HEK293 (cell line): ENCODE results near the gene CDC27.

Source experiments
- CTCF ChIA-PET: fragments of 350-600 bp; formaldehyde crosslinking; extraction: SDS; loops from one replicate; lab custom pipeline; 2021; ENCODE audit warnings: antibody characterized with exemption; lab: Yijun Ruan, JAX
- POLR2A ChIA-PET: fragments of 300-600 bp; formaldehyde crosslinking; extraction: SDS; loops from one replicate; lab custom pipeline; 2020; ENCODE audit warnings: antibody characterized with exemption, inconsistent platforms; lab: Yijun Ruan, JAX
- H3K27ac ChIP-seq: fragments of 200-500 bp; sonication (Bioruptor generic); 2 replicates; pipeline ENCODE4 v1.5.1; 2014; ENCODE audit warnings: low read depth, low read length, control low read depth, inconsistent platforms; ENCODE audit errors: extremely low read depth
- H3K36me3 ChIP-seq, 2 experiments: fragments of 200-500 bp in 1 of 2; sonication (Bioruptor generic) in 1 of 2; 1 replicate in 1 of 2; 2 replicates in 1 of 2; pipeline ENCODE4 v1.5.1; 2014 to 2017; ENCODE audit warnings: inconsistent platforms in 2 of 2, low read length in 2 of 2; ENCODE audit not compliant: control insufficient read depth in 2 of 2, insufficient read depth in 1 of 2
- H3K4me1 ChIP-seq: fragments of 200-500 bp; sonication (Bioruptor generic); 2 replicates; pipeline ENCODE4 v1.5.1; 2014; ENCODE audit warnings: mild to moderate bottlenecking, low read length, inconsistent platforms; ENCODE audit not compliant: control insufficient read depth, insufficient read depth
- H3K4me3 ChIP-seq: 2 replicates; pipeline ENCODE4 v1.5.1; 2011; ENCODE audit warnings: low read depth, mild to moderate bottlenecking, control low read depth, low read length, moderate library complexity
- H3K9me3 ChIP-seq: fragments of 200-500 bp; sonication (Bioruptor generic); 2 replicates; pipeline ENCODE4 v1.5.1; 2014; ENCODE audit warnings: low read depth, low read length, inconsistent platforms; ENCODE audit not compliant: control insufficient read depth, insufficient read depth
- ELK4 ChIP-seq: IDR thresholded peaks from 2 replicates; pipeline ENCODE4 v1.6.1; 2011; ENCODE audit warnings: mild to moderate bottlenecking, low read depth, low read length, borderline replicate concordance
- GLI2 ChIP-seq: fragments of 450-650 bp; formaldehyde crosslinking; IDR thresholded peaks from 2 replicates; pipeline ENCODE4; 2017; ENCODE audit warnings: missing biosample characterization, missing genetic modification characterization, low read depth, borderline replicate concordance
- INSM2 ChIP-seq: fragments of 450-650 bp; formaldehyde crosslinking; IDR thresholded peaks from 2 replicates; pipeline ENCODE4 v1.5.1; 2016; ENCODE audit warnings: missing biosample characterization, missing genetic modification characterization
- PRDM4 ChIP-seq: fragments of 450-650 bp; formaldehyde crosslinking; IDR thresholded peaks from 2 replicates; pipeline ENCODE4 v1.5.1; 2017; ENCODE audit warnings: missing biosample characterization, missing genetic modification characterization
- RBAK ChIP-seq: fragments of 450-650 bp; formaldehyde crosslinking; IDR thresholded peaks from 2 replicates; pipeline ENCODE4 v1.5.1; 2016; ENCODE audit warnings: missing biosample characterization, missing genetic modification characterization
- ZBTB6 ChIP-seq: fragments of 450-650 bp; formaldehyde crosslinking; IDR thresholded peaks from 2 replicates; pipeline ENCODE4 v1.5.1; 2017; ENCODE audit warnings: missing biosample characterization, missing genetic modification characterization
- ZFP3 ChIP-seq: fragments of 450-650 bp; formaldehyde crosslinking; IDR thresholded peaks from 2 replicates; pipeline ENCODE4 v1.5.1; 2016; ENCODE audit warnings: low read depth, missing biosample characterization, missing genetic modification characterization
- ZIC2 ChIP-seq: fragments of 450-650 bp; formaldehyde crosslinking; IDR thresholded peaks from 2 replicates; pipeline ENCODE4 v1.5.1; 2016; ENCODE audit warnings: missing biosample characterization, missing genetic modification characterization
- ZNF112 ChIP-seq: fragments of 450-650 bp; formaldehyde crosslinking; IDR thresholded peaks from 2 replicates; pipeline ENCODE4 v1.5.0; 2017; ENCODE audit warnings: missing biosample characterization, missing genetic modification characterization
- ZNF157 ChIP-seq: fragments of 450-650 bp; formaldehyde crosslinking; IDR thresholded peaks from 2 replicates; pipeline ENCODE4 v1.5.1; 2016; ENCODE audit warnings: missing biosample characterization, missing genetic modification characterization
- ZNF433 ChIP-seq: fragments of 450-650 bp; formaldehyde crosslinking; IDR thresholded peaks from 2 replicates; pipeline ENCODE4 v1.5.1; 2016; ENCODE audit warnings: missing biosample characterization, missing genetic modification characterization, low read depth
- ZNF48 ChIP-seq: fragments of 450-650 bp; formaldehyde crosslinking; IDR thresholded peaks from 2 replicates; pipeline ENCODE4 v1.5.1; 2016; ENCODE audit warnings: missing biosample characterization, missing genetic modification characterization
- ZNF529 ChIP-seq: fragments of 450-650 bp; formaldehyde crosslinking; IDR thresholded peaks from 2 replicates; pipeline ENCODE4 v1.5.1; 2017; ENCODE audit warnings: missing genetic modification characterization, missing biosample characterization; ENCODE audit not compliant: insufficient replicate concordance
- ZNF585B ChIP-seq: fragments of 450-650 bp; formaldehyde crosslinking; IDR thresholded peaks from 2 replicates; pipeline ENCODE4 v1.5.1; 2016; ENCODE audit warnings: missing biosample characterization, missing genetic modification characterization
- ZNF600 ChIP-seq: fragments of 450-650 bp; formaldehyde crosslinking; IDR thresholded peaks from 2 replicates; pipeline ENCODE4 v1.5.1; 2016; ENCODE audit warnings: missing biosample characterization, missing genetic modification characterization

CDC27 gene

GRCh38 chr17:47119746-47120520 lies 69.2 kb downstream of the CDC27 start:
- H3K4me1 ChIP-seq: no peaks in the 10 kb centered on the region
- CTCF ChIA-PET: no interaction called here
- peaks cover 47 to 68% of the 10 kb centered on the region in 2 experiments for H3K36me3 ChIP-seq

GRCh38 chr17:47117386-47117785 lies 71.7 kb downstream of the CDC27 start:
- no peak overlapping the region for H3K27ac ChIP-seq
- H3K4me1 ChIP-seq: no peaks in the 10 kb centered on the region
- no peaks in the 10 kb centered on the region for H3K9me3 ChIP-seq
- POLR2A ChIA-PET: no interaction called here
- H3K4me3 ChIP-seq: no peak overlapping the region
- H3K36me3 ChIP-seq: peaks cover 23 to 45% of the 10 kb centered on the region in 2 experiments
- TF ChIP-seq ZFP3 (tag by site-specific recombination): no peak
- no peak for TF ChIP-seq ZIC2 (tag by site-specific recombination)
- no peak for TF ChIP-seq ELK4
- no peak for TF ChIP-seq ZNF585B (tag by site-specific recombination)
- TF ChIP-seq ZNF48 (tag by site-specific recombination): no peak
- TF ChIP-seq RBAK: no peak
- TF ChIP-seq ZNF157 (tag by site-specific recombination): no peak
- no peak for TF ChIP-seq ZNF112 (tag by site-specific recombination)
- no peak for TF ChIP-seq ZNF529
- TF ChIP-seq, all 188 proteins: peak for 0
- CTCF ChIA-PET: interaction anchor here (0.5 to 0.6 kb wide), 3 partner anchors 12 to 497 kb away, joined by 3 to 5 read pairs (median 5); no protein-coding TSS in a partner anchor

More at GRCh38 chr17:47119746-47120520, 69.2 kb downstream of the CDC27 start:
- Histone ChIP-seq H3K4me3 (no peak overlapping the region), H3K27ac (no peak overlapping the region), H3K9me3 (no peaks in the 10 kb centered on the region)
- TF ChIP-seq ZBTB6 (tag by site-specific recombination) (peak; percentile 49; the same call in 1 of the 2 replicates), INSM2 (tag by site-specific recombination) (no peak), GLI2 (tag by site-specific recombination) (no peak; the same call in 1 of the 2 replicates), ZNF600 (tag by site-specific recombination) (0 out of 2 replicates have a peak, but pooled peaks have one; percentile 11), PRDM4 (tag by site-specific recombination) (no peak), ZNF433 (tag by site-specific recombination) (no peak)
- POLR2A ChIA-PET: no interaction called here
